ENCODE results near the gene ALDH8A1. TPM values are rescaled to one million over a fixed set of nuclear protein-coding genes. Genes with fewer than 3 reads are reported as not detected.

The ALDH8A1 gene
- total RNA-seq, 1 donor: not detected

- no peak for DNase-seq (ENCODE audit: low read depth)
- H3K4me3 ChIP-seq (ENCODE audit: low read depth, low read length): no peak overlapping the region
- no peak for TF ChIP-seq CTCF (IDR thresholded peaks at IDR 0.05; ENCODE audit: insufficient read depth, low read depth, low read length)
These were observed 55.1 kb downstream of the ALDH8A1 start for GRCh38 chr6:134894800-134895199.

GRCh38 chr6:134892362-134892761 lies 57.5 kb downstream of the ALDH8A1 start:
- no peak for DNase-seq (ENCODE audit: low read depth)
- no peak for TF ChIP-seq CTCF (IDR thresholded peaks at IDR 0.05; ENCODE audit: insufficient read depth, low read depth, low read length)
- no peak overlapping the region for H3K4me3 ChIP-seq (ENCODE audit: low read depth, low read length)

GRCh38 chr6:134891633-134892032 lies 58.3 kb downstream of the ALDH8A1 start:
- no peak for DNase-seq (ENCODE audit: low read depth)
- H3K4me3 ChIP-seq (ENCODE audit: low read depth, low read length): no peak overlapping the region
- no peak for TF ChIP-seq CTCF (IDR thresholded peaks at IDR 0.05; ENCODE audit: insufficient read depth, low read depth, low read length)

GRCh38 chr6:134888316-134888715 lies 61.6 kb downstream of the ALDH8A1 start:
- TF ChIP-seq CTCF (IDR thresholded peaks at IDR 0.05; ENCODE audit: insufficient read depth, low read depth, low read length): no peak
- no peak overlapping the region for H3K4me3 ChIP-seq (ENCODE audit: low read depth, low read length)
- DNase-seq (ENCODE audit: low read depth): no peak

- no peak for TF ChIP-seq CTCF (IDR thresholded peaks at IDR 0.05; ENCODE audit: insufficient read depth, low read depth, low read length)
- H3K4me3 ChIP-seq (ENCODE audit: low read depth, low read length): no peak overlapping the region
These were observed 65.1 kb downstream of the ALDH8A1 start for GRCh38 chr6:134884752-134885151.

GRCh38 chr6:134883314-134883713 lies 66.6 kb downstream of the ALDH8A1 start:
- no peak for DNase-seq (ENCODE audit: low read depth)
- no peak for TF ChIP-seq CTCF (IDR thresholded peaks at IDR 0.05; ENCODE audit: insufficient read depth, low read depth, low read length)
- H3K4me3 ChIP-seq (ENCODE audit: low read depth, low read length): no peak overlapping the region

More at GRCh38 chr6:134884752-134885151, 65.1 kb downstream of the ALDH8A1 start:
- no peak for DNase-seq (ENCODE audit: low read depth)

GRCh38 chr6:134882426-134883038 lies 67.4 kb downstream of the ALDH8A1 start:
- H3K4me3 ChIP-seq (ENCODE audit: low read depth, low read length): no peak overlapping the region
- peak; percentile 73 for DNase-seq (ENCODE audit: low read depth)
- peak; percentile 85 for TF ChIP-seq CTCF (IDR thresholded peaks at IDR 0.05; ENCODE audit: insufficient read depth, low read depth, low read length)
